Fibroblast of skin of right biceps (primary cell): Measurements from ENCODE around the gene MMRN1.

ENCODE experiments used
- DNase-seq: peaks from one replicate; pipeline ENCODE4 v3.0.0-alpha.2; 2013

MMRN1 gene

DNA sequence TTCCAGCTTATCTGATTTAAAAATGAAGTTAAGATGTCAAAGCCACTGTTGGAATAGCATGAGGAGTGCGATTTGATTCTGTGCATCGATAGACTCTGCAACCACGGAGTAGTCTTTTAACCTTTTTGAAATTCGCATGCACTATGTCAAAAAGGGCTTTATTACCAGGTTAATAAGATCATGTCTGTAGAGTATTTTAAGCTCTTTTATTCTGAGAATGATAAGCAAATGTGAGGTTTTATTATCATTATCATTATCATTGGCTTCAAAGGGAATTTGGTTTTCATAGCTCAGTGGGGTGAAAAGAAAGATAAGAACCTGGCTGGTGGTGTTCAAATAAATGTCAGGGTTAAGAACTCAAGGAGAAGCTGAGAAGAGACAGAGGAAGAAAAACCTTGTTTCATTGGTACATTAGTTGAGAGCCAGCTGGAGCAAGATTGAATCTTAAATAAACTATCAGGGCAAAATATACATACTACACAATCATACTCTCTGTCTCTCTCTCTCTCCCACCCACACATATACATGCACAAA is 102.6 kb downstream of the MMRN1 start:
- DNase-seq: no peak

DNA sequence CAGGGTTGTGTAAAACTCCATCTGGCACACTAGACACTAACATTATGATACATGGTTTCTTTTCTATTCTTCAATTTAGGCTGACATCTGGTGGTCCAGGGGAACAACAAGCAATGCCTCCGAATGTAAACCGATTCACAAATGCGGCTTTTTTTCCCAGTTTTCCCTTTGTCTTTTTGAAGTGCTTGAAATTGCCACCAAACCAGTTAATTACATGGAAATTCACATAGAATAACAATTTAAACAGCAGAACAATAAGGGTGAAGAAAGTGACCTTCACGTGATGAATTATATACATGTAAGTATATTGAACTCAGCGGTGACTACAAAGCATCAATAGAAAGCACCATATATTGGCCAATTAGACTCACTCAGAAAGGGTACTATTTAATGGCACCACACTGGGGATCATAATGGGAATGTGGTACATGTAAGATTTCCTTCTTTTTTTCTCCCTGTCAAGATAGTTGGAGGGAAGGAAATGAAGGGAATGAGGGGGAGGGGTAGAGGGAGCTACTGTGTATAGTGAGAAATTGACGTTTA is 103.9 kb downstream of the MMRN1 start:
- no peak for DNase-seq

- DNase-seq: no peak
These were observed 106.4 kb downstream of the MMRN1 start for GRCh38 chr4:90001023-90001422.

- no peak for DNase-seq
These were observed 107.9 kb downstream of the MMRN1 start for GRCh38 chr4:90002441-90003062.
